Right atrium auricular region (tissue), 2 donors: ENCODE data around the gene TSPAN10. TPM values are rescaled to one million over a fixed set of nuclear protein-coding genes. Genes with fewer than 3 reads are reported as not detected.

Experiments used
- DNase-seq: peaks from one replicate; pipeline ENCODE4 v3.0.0-alpha.2; 2019; ENCODE audit warnings: low spot score
- H3K27ac ChIP-seq, 2 donors: fragments of 200-600 bp; sonication (generic); 1 replicate in 1 of 2; 2 replicates in 1 of 2; pipeline ENCODE4 v1.5.1; 2016 to 2019
- H3K27me3 ChIP-seq, 2 donors: fragments of 200-600 bp; sonication (generic); one replicate each; pipeline versions ENCODE4 v1.5.1 to v1.6.0; 2017 to 2019
- H3K36me3 ChIP-seq: fragments of 200-600 bp; sonication (generic); one replicate; pipeline ENCODE4 v1.5.1; 2016
- H3K4me1 ChIP-seq, 2 donors: fragments of 200-600 bp; sonication (generic); one replicate each; pipeline versions ENCODE4 v1.5.1 to v1.6.0; 2017 to 2019
- H3K4me3 ChIP-seq, 2 donors: fragments of 200-600 bp; sonication (generic); 1 replicate in 1 of 2; 2 replicates in 1 of 2; pipeline ENCODE4 v1.5.1; 2017 to 2019; ENCODE audit warnings: mild to moderate bottlenecking in 1 of 2, moderate library complexity in 1 of 2
- H3K9me3 ChIP-seq, 2 donors: fragments of 200-600 bp; sonication (generic); one replicate each; pipeline ENCODE4 v1.5.1; 2019
- total RNA-seq, 2 donors: library from RNA; depleted of rRNA; stranded (reverse); fragments of >200 nt; gene quantifications; one replicate each; pipeline ENCODE4 v1.1.0, GENCODE V29; 2016
- TF ChIP-seq, protein P1 (sequence below), 2 donors: fragments of 200-600 bp; sonication (generic); IDR thresholded peaks; one replicate each; pipeline ENCODE4 v1.5.1; 2019; ENCODE audit warnings: antibody characterized with exemption in 2 of 2

Gene TSPAN10
- total RNA-seq, 2 donors from 2014 or later = not detected

- Histone ChIP-seq H3K9me3 (no peaks in the 10 kb centered on the region), H3K27ac (no peak overlapping the region), H3K27me3 (no peaks in the 10 kb centered on the region), H3K36me3 (no peaks in the 10 kb centered on the region), H3K4me3 (no peak overlapping the region), H3K4me1 (peaks cover 0 to 14% of the 10 kb centered on the region in 2 donors)
- TF ChIP-seq, protein P1, sequence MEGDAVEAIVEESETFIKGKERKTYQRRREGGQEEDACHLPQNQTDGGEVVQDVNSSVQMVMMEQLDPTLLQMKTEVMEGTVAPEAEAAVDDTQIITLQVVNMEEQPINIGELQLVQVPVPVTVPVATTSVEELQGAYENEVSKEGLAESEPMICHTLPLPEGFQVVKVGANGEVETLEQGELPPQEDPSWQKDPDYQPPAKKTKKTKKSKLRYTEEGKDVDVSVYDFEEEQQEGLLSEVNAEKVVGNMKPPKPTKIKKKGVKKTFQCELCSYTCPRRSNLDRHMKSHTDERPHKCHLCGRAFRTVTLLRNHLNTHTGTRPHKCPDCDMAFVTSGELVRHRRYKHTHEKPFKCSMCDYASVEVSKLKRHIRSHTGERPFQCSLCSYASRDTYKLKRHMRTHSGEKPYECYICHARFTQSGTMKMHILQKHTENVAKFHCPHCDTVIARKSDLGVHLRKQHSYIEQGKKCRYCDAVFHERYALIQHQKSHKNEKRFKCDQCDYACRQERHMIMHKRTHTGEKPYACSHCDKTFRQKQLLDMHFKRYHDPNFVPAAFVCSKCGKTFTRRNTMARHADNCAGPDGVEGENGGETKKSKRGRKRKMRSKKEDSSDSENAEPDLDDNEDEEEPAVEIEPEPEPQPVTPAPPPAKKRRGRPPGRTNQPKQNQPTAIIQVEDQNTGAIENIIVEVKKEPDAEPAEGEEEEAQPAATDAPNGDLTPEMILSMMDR (IDR thresholded peaks at IDR 0.05) = no peak
- DNase-seq = no peak
Observed at GRCh38 chr17:81640011-81640410, 3.0 kb downstream of the TSPAN10 start.

GRCh38 chr17:81641825-81642489 is 5.0 kb downstream of the TSPAN10 start:
- H3K36me3 ChIP-seq = no peaks in the 10 kb centered on the region
- no peaks in the 10 kb centered on the region for H3K4me1 ChIP-seq
- H3K4me3 ChIP-seq = no peak overlapping the region
- H3K27me3 ChIP-seq = no peaks in the 10 kb centered on the region
- TF ChIP-seq, protein P1 (IDR thresholded peaks at IDR 0.05) = no peak
- no peak overlapping the region for H3K27ac ChIP-seq
- DNase-seq = no peak
- H3K9me3 ChIP-seq = no peaks in the 10 kb centered on the region

- Histone ChIP-seq H3K36me3 (no peaks in the 10 kb centered on the region), H3K4me3 (no peak overlapping the region), H3K27ac (no peak overlapping the region), H3K9me3 (peaks cover 0 to 6% of the 10 kb centered on the region in 2 donors), H3K4me1 (no peaks in the 10 kb centered on the region), H3K27me3 (peaks cover 4 to 9% of the 10 kb centered on the region in 2 donors)
- no peak for DNase-seq
- TF ChIP-seq, protein P1 (IDR thresholded peaks at IDR 0.05) = no peak
Observed at GRCh38 chr17:81644496-81644895, 7.5 kb downstream of the TSPAN10 start.

- H3K9me3 ChIP-seq = peaks cover 0 to 6% of the 10 kb centered on the region in 2 donors
- no peak for DNase-seq
- no peaks in the 10 kb centered on the region for H3K36me3 ChIP-seq
- H3K4me3 ChIP-seq = no peak overlapping the region
- H3K27ac ChIP-seq = no peak overlapping the region
- H3K27me3 ChIP-seq = peaks cover 4 to 9% of the 10 kb centered on the region in 2 donors
- no peaks in the 10 kb centered on the region for H3K4me1 ChIP-seq
- TF ChIP-seq, protein P1 (IDR thresholded peaks at IDR 0.05) = no peak
Observed at GRCh38 chr17:81644976-81645952, 8.3 kb downstream of the TSPAN10 start.

DNA sequence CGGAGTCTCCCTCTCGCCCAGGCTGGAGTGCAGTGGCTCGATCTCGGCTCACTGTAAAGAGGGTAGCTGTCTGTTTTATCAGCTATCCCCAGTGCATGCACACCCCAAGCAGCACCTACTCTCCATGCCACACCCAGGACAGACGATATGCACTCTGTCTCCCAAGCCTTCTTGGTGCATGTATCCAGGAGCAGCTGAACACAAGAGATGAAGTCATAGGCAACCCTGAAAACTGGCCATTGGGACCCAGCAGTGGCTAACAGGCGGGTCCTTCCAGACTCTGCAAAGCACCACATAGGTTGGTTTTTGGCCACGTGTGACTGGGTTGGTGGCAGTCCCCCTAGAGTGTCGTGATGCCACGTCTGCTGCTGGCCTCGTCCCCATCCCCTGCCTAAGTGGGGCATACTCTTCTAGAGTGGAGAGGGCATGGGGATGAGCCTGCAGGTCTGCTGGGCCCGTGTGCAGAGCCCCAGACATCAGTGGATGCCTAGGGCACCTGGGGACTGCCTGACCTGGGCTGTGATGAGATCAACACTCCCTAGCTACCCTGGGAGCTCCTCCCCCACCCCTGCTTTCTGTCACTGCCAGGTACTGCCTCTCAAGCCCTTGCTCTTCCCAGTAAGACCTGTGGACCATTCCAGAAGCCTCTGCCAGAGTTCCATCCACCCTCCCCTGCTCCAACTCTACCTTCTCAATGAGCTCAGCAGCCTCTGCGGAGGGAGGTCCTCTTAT is 10.0 kb downstream of the TSPAN10 start:
- Histone ChIP-seq H3K9me3 (peaks cover 0 to 6% of the 10 kb centered on the region in 2 donors), H3K27ac (no peak overlapping the region), H3K27me3 (peaks cover 4 to 9% of the 10 kb centered on the region in 2 donors), H3K4me3 (no peak overlapping the region), H3K36me3 (no peaks in the 10 kb centered on the region), H3K4me1 (no peaks in the 10 kb centered on the region)
- TF ChIP-seq, protein P1 (IDR thresholded peaks at IDR 0.05) = no peak
- DNase-seq = no peak
